GM21737 (cell line): ENCODE data around the gene POT1.

Experiments used
- ATAC-seq: cut with Tn5 transposase; IDR thresholded peaks from one replicate; pipeline ENCODE4 v1.9.1; 2021; ENCODE audit warnings: mild to moderate bottlenecking, moderate library complexity; ENCODE audit not compliant: unreplicated experiment

The POT1 gene

DNA sequence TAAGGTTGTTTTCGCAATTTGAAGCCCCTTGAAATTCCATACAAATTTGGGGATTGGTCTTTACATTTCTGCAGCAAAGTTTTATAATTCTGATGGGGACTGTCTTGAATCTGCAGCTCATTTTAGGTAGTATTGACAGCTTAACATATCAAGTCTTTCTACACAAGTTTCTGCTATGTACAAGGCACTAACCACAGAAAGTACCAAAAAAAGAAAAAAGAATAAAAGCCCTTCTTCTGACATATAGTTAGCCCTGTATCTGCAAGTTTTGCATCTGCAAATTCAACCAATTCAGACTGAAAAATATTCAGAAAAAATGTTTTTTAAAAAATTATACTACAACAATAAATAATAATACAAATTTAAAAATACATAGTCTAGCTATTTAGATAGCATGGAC is 15.3 kb downstream of the POT1 start:
- no peak for ATAC-seq

DNA sequence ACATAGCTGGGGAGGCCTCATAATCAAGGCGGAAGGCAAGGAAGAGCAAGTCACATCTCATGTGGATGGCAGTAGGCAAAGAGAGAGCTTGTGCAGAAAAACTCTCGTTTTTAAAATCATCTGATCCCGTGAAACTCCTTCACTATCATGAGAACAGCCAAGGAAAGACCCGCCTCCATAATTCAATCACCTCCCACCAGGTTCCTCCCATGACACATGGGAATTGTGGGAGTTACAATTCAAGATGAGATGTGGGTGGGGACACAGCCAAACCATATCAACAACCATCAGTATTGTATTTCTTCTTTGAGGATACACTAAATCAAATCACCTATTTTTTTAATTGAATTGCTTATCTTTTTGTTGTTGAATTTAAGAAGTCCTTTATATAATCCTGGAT is 16.7 kb downstream of the POT1 start:
- no peak for ATAC-seq

DNA sequence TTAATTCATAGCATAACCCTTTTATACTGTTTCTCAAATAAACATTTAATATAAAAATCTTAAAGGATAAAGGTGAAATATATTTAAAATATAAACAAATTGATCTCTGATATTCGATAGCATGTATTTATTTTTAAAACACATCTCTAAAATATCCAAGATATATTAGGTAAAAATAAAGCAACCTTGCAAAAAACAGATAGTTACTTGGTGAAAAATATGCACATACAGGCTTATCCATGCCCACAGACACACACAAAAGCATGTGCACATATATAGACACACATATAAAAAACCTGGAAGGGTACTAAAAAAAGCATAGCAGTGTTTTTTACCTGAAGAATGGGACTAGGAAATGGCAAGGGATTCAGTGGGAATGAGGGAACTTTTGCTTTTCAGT is 19.8 kb downstream of the POT1 start:
- ATAC-seq: no peak

DNA sequence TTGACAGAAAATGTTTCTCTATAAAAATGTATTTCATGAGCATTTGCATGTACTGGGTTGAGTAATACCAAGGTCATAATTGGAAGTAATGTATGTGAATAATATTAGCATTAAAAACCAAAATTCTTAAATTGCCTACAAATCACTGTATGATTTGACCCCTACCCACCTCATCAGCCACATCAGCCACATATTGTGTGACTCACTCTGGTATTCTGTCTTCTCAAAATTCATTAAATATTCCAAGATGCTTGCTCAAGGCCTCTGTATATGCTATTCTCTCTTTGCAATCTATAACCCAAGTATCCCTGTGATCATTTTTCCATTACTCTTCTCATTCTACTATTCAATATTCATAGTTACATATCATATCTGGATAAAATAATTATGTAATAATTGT is 21.4 kb downstream of the POT1 start:
- no peak for ATAC-seq

DNA sequence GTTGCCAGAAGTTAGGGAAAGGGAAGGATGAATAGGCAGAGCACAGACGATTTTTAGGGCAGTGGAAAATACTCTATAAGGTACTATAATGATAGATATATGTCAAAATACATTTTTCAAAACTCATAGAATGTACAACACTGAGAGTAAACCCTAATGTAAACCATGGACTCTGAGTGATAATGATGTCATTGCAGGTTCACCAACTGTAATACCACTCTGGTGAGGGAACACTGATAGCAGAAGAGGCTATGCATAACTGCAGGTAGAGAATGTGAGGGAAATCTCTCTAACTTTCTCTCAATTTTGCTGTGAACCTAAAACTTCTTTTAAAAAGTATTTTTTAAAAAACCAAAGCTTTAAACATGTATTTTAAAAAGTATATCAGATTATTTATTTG is 22.1 kb downstream of the POT1 start:
- ATAC-seq: no peak

DNA sequence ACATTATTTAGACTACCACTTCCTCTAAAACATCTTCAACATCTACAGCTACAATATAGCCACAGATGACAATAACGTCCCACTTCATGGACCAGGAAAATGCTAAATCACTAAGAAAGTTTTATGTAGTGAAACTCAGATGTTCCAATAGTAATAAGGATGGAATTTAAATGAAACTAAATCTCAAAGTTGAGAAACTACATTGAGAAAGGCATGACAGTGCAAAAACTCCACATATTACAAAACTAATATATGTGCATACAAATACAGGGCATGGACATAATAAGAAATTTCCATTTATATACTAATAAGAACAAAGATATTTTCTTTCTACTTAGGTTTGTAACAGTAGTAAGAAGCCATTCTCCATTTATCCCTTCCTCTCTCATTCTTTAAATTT is 31.1 kb downstream of the POT1 start:
- no peak for ATAC-seq

DNA sequence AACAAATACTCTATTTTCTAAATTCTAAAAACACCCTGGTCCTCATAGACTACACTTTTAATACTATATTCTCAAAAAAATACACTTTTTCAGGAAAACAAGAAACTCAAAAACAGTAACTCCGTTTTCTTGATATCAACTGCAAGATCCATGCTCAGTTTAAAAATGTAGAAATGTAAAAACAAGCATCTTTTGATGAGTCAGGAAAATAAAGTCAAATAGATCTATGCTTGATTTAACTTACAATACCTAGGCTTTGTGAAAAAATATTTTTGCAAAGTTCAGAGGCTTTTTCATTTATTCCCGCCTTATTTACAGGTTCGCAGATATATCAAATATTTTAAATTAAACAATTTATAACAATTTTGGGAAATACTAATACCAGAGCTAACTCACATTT is 33.6 kb downstream of the POT1 start:
- no peak for ATAC-seq

DNA sequence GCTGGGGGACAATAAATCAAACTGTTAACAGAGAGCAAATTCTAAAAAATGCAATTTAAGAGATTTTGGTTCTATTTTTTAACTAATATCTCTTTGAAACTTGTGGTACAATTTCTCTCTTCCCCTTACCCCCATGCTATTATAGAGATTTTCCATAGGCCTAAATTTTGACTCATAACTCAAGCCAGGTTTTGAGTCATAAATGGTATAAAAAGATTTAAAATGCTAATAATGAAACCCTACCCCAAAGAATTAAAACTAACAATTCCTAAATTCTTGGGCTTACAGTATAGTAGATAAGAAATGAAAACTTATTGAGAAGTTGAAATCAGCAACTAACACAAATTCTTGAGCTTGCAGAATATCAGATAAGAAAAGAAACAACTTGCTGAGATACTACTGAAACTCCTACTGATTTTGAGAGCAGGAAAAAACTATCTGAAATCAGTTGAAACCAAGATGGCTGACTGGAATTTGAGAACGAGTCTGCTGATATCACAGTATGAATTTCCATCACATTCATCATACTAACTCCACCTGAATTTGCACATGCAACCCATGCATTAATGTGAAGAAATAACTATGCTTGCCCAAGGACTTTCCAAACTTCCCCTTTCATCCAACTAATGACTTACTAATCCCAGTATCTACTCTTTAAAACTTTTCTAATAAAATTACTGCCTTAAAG is 36.3 kb downstream of the POT1 start:
- no peak for ATAC-seq

DNA sequence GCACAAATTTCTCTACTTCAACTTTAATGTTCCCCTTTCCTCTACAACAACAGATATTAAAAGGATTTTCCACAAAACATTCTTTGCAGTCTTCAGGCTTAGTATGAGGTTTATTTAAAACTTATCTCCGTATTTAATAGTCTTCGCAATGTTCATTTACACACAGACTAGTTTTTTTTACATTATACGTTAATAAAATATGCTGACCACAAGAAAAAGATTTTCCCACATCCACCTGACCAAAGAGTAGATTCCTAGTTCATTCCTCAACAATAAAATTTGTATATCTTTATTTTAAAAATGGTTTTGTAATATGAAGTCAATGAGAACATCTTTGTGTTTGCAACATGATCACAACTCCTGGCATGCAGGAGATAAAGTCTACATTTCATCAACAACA is 42.4 kb downstream of the POT1 start:
- no peak for ATAC-seq

DNA sequence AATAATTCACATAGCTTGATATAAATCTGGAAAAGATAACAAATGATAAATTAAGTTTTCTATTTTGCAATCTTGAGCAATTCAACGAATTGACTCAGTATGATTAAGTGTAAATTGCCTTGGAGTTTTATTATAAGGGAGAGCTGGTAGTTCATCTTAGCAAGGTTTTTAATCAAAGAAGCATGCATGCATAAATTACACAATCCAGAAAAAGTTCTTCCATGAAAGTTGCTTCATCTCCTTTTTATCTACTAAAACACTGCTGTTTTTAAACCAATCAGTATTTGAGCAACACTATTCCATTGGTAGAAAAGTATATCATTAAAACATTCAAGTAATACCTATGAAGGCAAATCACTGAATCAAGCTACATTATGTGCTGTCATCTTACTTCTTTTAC is 47.6 kb downstream of the POT1 start:
- no peak for ATAC-seq

DNA sequence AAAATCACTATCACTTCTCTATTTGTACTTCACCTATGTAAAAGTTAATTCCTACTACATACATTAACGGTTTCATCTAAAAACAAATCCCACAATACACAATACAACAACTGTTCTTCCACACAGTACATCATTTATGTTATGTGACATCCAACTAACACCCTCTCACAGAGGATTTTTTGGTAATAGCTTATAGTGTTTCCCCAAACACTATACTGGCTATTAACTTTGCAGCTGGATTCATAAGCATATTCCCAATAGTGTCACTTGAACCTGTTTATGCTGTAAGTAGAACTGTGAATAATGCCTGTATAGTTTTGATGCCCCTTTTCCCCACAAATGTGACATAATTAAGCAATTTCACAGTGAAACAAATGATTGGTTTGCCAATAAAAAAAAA is 49.9 kb downstream of the POT1 start:
- no peak for ATAC-seq

DNA sequence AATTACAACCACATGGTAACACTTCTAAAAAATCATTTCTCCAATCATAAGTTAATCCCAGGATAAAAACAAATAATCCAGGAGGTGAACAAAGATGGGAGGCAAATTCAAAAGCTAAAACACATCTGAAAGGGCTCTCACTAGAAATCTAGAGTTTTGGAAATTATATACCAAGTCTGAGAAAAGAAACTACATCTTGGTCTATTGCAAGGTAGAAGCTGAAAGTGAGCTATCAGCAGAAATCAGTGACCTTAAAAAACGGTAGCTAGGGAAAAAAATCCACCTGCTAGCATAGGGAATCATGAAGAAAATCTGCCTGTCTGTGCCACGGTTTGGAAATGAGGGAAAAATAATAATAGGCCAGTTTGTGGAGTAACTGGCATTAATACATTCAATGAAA is 50.5 kb downstream of the POT1 start:
- ATAC-seq: no peak

DNA sequence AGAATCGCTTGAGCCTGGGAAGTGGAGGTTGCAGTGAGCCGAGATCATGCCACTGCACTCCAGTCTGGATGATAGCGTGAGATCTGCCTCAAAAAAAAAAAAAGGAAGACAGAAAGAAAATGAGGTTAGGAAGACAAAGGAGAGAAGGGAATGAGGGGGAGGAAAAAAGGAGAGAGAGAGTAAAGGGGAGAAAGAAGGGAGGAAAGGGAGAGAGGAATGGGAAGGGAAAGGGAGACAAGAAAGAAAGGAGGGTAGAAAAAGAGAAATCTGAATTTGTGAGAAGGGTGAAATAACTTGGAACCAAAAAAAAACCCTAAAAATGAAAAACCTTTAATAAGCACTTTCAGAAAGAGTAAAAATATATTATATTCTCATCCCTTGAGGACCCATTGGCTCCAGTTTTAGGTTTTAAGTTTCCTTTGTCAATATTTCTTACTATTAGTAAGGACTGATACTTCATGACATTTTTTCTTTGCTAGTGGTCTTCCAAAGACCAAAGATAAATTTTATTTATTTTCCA is 54.9 kb downstream of the POT1 start:
- ATAC-seq: no peak

DNA sequence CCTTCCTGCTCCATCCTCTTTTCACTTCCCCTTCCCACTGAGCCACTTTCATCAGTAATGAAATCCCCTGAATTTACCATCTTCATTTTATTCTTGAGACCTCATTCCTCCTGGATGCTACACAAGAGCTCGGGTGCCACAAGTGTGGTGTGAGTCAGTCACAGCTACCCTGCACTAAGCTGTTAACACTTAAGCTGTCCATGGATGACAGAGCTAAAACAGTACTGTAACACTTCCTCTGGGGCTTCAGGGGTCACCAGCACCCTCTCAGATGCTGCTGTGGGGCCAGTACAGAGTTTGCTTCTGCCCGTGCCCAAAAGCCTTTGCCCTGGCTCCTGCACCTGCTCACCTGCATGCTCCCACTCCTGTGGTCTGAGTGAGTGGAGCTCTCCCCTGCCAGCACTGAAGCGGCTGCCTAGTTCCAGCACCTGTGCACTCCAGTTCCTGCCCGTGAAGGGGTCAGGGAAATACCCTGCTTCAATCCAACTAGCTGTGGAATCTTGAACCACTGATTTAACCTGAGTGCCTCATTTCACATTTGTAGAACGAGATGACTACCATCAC is 71.9 kb downstream of the POT1 start:
- no peak for ATAC-seq

DNA sequence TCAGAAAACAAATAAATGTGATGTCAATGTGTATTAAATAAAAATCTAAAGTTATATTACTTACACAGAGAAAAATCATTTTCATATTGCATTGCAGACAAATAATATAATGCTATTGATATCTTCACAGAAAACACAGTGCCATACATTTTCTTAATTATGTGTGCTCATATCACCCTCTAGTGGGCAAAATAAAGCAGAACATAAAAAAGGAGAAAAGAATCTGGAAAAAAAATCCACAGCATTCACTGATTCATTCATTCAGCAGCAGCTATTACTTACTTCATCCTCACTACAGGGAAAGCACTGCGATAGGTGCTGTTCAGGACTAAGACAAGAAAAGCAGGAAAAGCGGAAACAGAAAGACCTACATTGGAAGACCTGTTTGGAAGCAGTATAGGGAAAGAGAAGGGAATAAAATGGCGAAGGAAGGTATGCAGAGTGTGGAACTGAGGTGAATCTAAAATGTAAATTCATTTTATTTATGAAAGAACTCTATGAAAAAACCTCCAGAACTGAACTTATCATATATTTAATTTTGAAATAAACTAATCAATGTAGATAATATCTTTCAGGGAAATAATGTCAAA is 73.2 kb downstream of the POT1 start:
- no peak for ATAC-seq

DNA sequence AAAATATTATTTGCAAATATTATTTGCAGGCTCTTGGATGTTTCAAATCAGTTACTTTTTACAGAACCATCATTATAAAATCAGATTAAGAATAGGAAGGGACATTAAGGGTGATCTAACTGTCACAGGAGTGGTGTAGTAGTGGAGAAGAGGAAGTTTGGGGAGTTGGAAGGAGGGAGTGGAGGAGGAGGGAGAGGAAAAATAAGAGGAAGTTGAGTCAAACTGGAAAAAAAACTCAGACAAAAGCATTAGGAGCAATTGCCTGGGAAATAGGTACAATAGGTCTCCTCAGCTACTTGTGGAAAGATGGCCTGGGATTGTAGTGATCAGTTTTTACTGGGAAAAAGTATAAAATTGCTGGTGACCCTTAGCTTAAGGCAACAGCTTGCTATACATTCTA is 86.3 kb downstream of the POT1 start:
- ATAC-seq: no peak

DNA sequence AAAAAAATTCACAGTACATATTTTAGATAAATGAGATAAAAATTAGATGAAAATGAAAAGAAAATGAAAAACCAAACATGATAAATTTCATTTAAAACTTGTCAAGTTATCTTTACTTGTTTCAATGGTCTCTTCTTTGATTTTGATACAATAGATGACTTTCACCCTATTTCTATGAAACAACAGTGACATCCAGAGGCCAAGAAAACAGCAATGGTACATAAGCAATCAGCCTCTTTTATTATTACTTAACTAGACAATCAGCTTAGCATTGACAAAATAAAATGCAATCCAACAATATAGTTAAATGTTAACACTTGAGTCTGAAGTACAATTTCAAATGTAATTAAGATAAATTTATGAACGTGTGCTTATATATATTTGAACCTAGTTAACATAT is 89.2 kb downstream of the POT1 start:
- ATAC-seq: no peak

DNA sequence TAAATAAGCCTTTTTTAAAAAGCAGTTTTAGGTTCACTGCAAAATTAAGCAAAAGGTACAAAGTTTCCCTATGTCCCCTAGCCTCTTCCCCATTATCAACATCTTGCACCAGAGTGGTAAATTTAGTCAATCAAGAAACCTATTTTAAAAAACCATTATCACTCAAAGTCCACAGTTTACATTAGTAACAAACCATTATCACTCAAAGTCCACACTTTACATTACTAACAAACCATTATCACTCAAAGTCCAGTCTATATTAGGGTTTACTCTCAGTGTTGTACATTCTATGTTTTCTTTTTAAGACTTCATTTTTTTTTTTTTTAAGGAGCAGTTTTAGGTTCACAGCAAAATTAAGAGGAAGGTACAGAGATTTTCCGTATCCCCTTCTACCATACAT is 89.9 kb downstream of the POT1 start:
- ATAC-seq: no peak

DNA sequence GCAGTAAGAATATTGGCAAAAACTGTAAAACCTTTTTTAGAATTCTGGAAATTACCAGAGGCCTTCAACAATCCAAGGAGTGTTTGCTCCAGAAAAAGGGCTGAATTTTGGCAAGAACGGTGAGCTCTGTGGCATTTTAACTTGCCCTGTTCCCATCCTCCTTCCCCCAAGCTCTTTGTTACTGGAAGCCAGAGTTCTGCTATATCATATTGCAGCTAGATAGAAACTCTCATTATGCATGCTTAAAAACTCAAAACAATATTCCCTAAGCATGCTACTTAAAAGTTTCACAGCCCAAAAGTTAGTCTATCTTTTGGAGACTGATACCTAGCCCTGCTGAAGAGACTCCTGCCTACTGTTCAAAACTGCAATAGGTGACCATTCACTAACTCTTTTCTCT is 93.5 kb downstream of the POT1 start:
- ATAC-seq: no peak

DNA sequence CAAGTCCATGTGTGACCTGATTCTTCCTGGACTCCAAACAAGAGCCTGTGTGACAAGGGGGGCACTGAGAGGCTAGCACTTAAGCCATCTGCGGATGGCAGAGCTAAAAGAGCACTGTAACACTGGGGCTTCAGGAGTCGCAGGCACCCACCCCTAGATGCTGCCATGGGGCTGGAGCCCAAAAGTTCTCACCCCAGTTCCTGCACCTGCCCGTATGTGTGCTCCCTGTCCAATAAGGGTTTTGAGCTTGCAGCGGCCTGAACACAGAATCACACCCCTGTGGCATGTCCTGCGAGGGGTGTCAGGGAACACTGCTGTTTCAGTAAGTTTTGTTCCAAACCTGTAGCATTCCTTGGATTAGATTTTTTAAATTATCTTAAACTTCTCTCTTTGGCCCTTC is 110.8 kb downstream of the POT1 start:
- no peak for ATAC-seq

DNA sequence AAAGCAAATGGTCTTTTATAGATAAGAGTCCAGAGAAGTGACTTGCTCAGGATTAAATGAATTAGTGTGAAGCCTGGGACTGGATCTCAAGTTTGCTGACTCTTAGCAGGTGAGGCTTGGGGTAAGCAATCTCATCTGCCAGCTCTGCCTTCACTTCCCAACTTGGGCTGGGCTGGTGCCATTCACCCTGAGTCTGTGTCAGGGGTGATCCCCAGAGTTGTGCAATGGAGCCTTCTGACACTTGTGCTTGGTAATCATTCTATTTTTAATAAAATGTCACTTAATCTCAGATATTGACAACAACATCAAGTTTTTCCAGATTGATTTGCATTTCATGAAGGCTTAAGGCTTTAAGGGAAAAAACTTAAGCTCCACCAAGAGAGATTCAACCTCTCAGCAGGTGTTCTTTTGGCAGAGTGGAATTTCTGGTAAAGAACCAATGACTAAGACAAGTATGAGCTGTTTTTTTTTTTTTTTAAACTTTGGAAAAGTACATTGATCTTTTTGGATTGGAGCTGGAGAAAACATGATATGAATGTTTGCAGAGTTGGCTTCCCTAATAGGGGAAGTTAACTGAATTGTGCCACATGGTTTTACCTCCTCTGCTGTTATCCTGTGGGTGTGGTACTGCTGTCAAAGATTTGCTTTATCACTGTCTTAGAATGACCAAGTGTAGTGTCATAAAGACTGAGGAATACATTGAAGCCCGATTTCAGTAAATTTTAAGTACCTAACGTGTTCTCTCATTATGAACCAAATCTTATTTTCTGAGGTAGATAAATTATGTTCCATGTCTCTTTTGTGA is 115.4 kb downstream of the POT1 start:
- no peak for ATAC-seq

DNA sequence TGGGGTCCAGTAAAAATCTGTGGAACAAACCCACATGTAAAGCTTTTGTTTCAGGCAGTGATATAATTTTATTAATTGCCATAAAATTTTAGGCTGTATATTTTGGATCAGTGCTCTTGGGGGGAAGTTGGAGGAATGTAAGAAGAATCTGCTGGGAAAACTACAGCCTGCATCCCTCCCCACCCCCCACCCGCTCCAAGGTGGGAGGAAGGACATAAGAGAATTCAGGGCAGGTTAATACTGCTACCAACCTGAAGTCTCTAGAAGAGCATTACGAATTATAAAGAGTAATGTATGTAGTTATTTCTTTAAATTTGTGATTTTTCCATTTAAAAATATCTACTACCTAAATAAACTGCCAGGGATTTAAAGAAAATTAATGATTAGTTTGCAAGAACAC is 116.9 kb downstream of the POT1 start:
- no peak for ATAC-seq
